ENCODE measurements around the gene TMEM120B. TPM values are rescaled to one million over a fixed set of nuclear protein-coding genes. Genes with fewer than 3 reads are reported as not detected.

The TMEM120B gene
- total RNA-seq, 1 experiment from 2014 or later, result 15.5 TPM

DNA sequence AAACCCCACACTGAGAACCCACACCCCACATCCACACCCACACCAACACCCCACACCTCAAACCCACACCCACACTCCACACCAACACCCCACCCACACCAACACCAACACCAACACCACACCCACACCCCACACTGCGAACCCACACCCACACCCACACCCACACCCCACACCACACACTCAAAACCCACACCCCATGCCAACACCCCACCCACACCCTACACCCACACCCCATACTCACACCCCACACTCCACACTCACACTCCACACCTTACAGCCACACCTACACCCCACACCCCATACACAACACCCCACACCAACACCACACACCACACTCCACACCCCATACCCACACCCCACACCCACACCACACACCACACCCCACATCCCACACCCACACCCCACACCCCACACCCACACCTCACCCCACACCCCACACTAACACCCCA lies 38.0 kb downstream of the TMEM120B start:
- H3K9me3 Mint-ChIP-seq (ENCODE audit: unreplicated experiment), result no peaks in the 10 kb centered on the region
- CTCF ChIA-PET, result no interaction called here
- no peak for DNase-seq
- H3K27me3 Mint-ChIP-seq (ENCODE audit: insufficient read depth, unreplicated experiment), result no peaks in the 10 kb centered on the region
- H3K4me3 Mint-ChIP-seq (ENCODE audit: unreplicated experiment), result no peak overlapping the region
- Histone ChIP-seq H3K4me3 (ENCODE audit: low read depth, low read length) (no peak overlapping the region), H3K27me3 (replicated peaks; ENCODE audit: control insufficient read depth, insufficient read depth, low read length) (no peaks in the 10 kb centered on the region), H3K36me3 (ENCODE audit: control insufficient read depth, insufficient read depth, low read length) (no peaks in the 10 kb centered on the region; the same call in 1 of the 2 replicates), H3K4me1 (peaks cover 15% of the 10 kb centered on the region), H3K9me3 (no peaks in the 10 kb centered on the region)
- no TSS peak for BruUV-seq (replicated peaks)
- TF ChIP-seq, protein P1, sequence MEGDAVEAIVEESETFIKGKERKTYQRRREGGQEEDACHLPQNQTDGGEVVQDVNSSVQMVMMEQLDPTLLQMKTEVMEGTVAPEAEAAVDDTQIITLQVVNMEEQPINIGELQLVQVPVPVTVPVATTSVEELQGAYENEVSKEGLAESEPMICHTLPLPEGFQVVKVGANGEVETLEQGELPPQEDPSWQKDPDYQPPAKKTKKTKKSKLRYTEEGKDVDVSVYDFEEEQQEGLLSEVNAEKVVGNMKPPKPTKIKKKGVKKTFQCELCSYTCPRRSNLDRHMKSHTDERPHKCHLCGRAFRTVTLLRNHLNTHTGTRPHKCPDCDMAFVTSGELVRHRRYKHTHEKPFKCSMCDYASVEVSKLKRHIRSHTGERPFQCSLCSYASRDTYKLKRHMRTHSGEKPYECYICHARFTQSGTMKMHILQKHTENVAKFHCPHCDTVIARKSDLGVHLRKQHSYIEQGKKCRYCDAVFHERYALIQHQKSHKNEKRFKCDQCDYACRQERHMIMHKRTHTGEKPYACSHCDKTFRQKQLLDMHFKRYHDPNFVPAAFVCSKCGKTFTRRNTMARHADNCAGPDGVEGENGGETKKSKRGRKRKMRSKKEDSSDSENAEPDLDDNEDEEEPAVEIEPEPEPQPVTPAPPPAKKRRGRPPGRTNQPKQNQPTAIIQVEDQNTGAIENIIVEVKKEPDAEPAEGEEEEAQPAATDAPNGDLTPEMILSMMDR (IDR thresholded peaks at IDR 0.05; ENCODE audit: insufficient read depth in 1 of 2, low read depth in 1 of 2, low read length in 1 of 2, severe bottlenecking in 1 of 2, unreplicated experiment in 1 of 2), result no peak
- peaks cover 15% of the 10 kb centered on the region for H3K36me3 Mint-ChIP-seq (ENCODE audit: insufficient read depth, unreplicated experiment)
- H3K4me1 Mint-ChIP-seq (ENCODE audit: low read depth, unreplicated experiment), result peaks cover 10% of the 10 kb centered on the region
- POLR2A ChIA-PET, result no interaction called here
- no peak overlapping the region for H3K27ac Mint-ChIP-seq (ENCODE audit: unreplicated experiment)
- intact Hi-C loops (cut with micrococcal nuclease; ENCODE audit: unreplicated experiment), result no loop called here

DNA sequence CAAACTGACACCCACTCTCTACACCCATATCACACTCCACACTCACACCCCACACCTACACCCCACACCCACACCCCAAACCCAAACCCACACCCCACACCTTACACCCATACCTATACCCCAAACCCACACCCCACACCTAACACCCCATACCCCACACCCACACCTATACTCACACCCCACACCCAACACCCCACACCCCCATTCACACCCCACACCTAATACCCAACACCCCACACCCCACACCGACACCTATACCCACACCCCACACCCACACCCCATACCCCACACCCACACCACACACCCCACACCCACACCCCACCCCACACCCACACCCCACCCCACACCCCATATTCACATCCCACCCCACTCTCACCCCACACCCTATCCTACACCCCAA lies 38.5 kb downstream of the TMEM120B start:
- no peak overlapping the region for H3K27ac Mint-ChIP-seq (ENCODE audit: unreplicated experiment)
- no peaks in the 10 kb centered on the region for H3K9me3 Mint-ChIP-seq (ENCODE audit: unreplicated experiment)
- Histone ChIP-seq H3K4me1 (peaks cover 15% of the 10 kb centered on the region), H3K27me3 (replicated peaks; ENCODE audit: control insufficient read depth, insufficient read depth, low read length) (no peaks in the 10 kb centered on the region), H3K4me3 (ENCODE audit: low read depth, low read length) (no peak overlapping the region), H3K9me3 (no peaks in the 10 kb centered on the region), H3K36me3 (ENCODE audit: control insufficient read depth, insufficient read depth, low read length) (no peaks in the 10 kb centered on the region; the same call in 1 of the 2 replicates)
- TF ChIP-seq, protein P1 (IDR thresholded peaks at IDR 0.05; ENCODE audit: insufficient read depth in 1 of 2, low read depth in 1 of 2, low read length in 1 of 2, severe bottlenecking in 1 of 2, unreplicated experiment in 1 of 2), result no peak
- peaks cover 15% of the 10 kb centered on the region for H3K36me3 Mint-ChIP-seq (ENCODE audit: insufficient read depth, unreplicated experiment)
- CTCF ChIA-PET, result interaction anchor here (0.5 kb wide), 1 partner anchor 131 kb away, joined by 3 read pairs; no protein-coding TSS in a partner anchor
- no peak overlapping the region for H3K4me3 Mint-ChIP-seq (ENCODE audit: unreplicated experiment)
- peaks cover 10% of the 10 kb centered on the region for H3K4me1 Mint-ChIP-seq (ENCODE audit: low read depth, unreplicated experiment)
- POLR2A ChIA-PET, result no interaction called here
- DNase-seq, result no peak
- H3K27me3 Mint-ChIP-seq (ENCODE audit: insufficient read depth, unreplicated experiment), result no peaks in the 10 kb centered on the region
- no TSS peak for BruUV-seq (replicated peaks)
- intact Hi-C loops (cut with micrococcal nuclease; ENCODE audit: unreplicated experiment), result no loop called here

DNA sequence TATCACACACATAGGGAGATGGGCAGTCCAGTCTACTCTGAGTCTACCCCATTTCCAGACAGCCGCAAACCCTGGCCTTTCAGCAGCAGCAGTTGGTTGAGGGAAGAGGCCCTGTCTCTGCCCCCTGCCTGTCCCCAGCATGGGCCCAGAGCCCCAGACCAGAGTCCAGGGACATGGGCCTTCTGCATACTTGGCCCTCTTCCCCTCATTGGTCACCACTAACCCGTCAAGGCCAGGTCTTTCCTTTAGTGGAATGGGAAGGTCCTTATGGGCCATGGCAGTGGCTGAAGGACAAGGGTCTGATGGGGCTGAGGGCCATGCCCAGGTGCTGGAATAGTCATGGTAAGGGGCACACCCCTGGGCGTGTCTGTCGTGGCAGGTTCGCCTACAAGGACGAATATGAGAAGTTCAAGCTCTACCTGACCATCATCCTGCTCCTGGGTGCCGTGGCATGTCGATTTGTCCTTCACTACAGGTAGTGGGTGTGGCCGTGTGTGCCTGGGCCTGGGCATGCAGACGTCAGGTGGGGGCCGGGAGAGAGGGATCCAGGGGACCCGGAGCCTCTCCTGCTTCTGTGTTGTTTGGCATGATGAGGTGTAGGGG lies 39.3 kb downstream of the TMEM120B start:
- ChIA-PET CTCF (no interaction called here), POLR2A (no interaction called here)
- Mint-ChIP-seq H3K4me1 (ENCODE audit: low read depth, unreplicated experiment) (peaks cover 10% of the 10 kb centered on the region), H3K9me3 (ENCODE audit: unreplicated experiment) (no peaks in the 10 kb centered on the region), H3K27ac (ENCODE audit: unreplicated experiment) (no peak overlapping the region), H3K4me3 (ENCODE audit: unreplicated experiment) (no peak overlapping the region), H3K27me3 (ENCODE audit: insufficient read depth, unreplicated experiment) (no peaks in the 10 kb centered on the region), H3K36me3 (ENCODE audit: insufficient read depth, unreplicated experiment) (peaks cover 15% of the 10 kb centered on the region)
- Histone ChIP-seq H3K4me3 (ENCODE audit: low read depth, low read length) (no peak overlapping the region), H3K4me1 (peaks cover 15% of the 10 kb centered on the region), H3K36me3 (ENCODE audit: control insufficient read depth, insufficient read depth, low read length) (no peaks in the 10 kb centered on the region; the same call in 1 of the 2 replicates), H3K9me3 (no peaks in the 10 kb centered on the region), H3K27me3 (replicated peaks; ENCODE audit: control insufficient read depth, insufficient read depth, low read length) (no peaks in the 10 kb centered on the region)
- no peak for DNase-seq
- intact Hi-C loops (cut with micrococcal nuclease; ENCODE audit: unreplicated experiment), result no loop called here
- no TSS peak for BruUV-seq (replicated peaks)
- TF ChIP-seq, protein P1 (IDR thresholded peaks at IDR 0.05; ENCODE audit: insufficient read depth in 1 of 2, low read depth in 1 of 2, low read length in 1 of 2, severe bottlenecking in 1 of 2, unreplicated experiment in 1 of 2), result no peak
